ENCODE data around the gene DAAM1. TPM values are rescaled to one million over a fixed set of nuclear protein-coding genes. Genes with fewer than 3 reads are reported as not detected.

DAAM1 gene
- total RNA-seq, 1 donor from 2014 or later, result 42.0 TPM

GRCh38 chr14:59207506-59207933, 19.1 kb downstream of the DAAM1 start:
- DNase-seq (ENCODE audit: extremely low spot score in 2 of 2), result no peak
- no peak for TF ChIP-seq CTCF (IDR thresholded peaks at IDR 0.05)
- TF ChIP-seq POLR2AphosphoS5 (IDR thresholded peaks at IDR 0.05; ENCODE audit: insufficient read depth in 1 of 2, low read depth in 1 of 2), result no peak
- no peak for TF ChIP-seq POLR2A (IDR thresholded peaks at IDR 0.05)
- no peaks in the 10 kb centered on the region for H3K36me3 ChIP-seq
- intact Hi-C loops (cut with DNase I), result no loop called here
- H3K9me3 ChIP-seq, result no peaks in the 10 kb centered on the region
- peaks cover 47% of the 10 kb centered on the region for H3K4me1 ChIP-seq
- H3K27ac ChIP-seq, result no peak overlapping the region
- no peaks in the 10 kb centered on the region for H3K27me3 ChIP-seq
- H3K4me3 ChIP-seq, result no peak overlapping the region

GRCh38 chr14:59208224-59208814, 19.9 kb downstream of the DAAM1 start:
- Histone ChIP-seq H3K9me3 (no peaks in the 10 kb centered on the region), H3K27me3 (no peaks in the 10 kb centered on the region), H3K4me1 (peaks cover 53% of the 10 kb centered on the region), H3K27ac (no peak overlapping the region), H3K36me3 (no peaks in the 10 kb centered on the region), H3K4me3 (no peak overlapping the region)
- TF ChIP-seq POLR2AphosphoS5 (IDR thresholded peaks at IDR 0.05; ENCODE audit: insufficient read depth in 1 of 2, low read depth in 1 of 2) (no peak), POLR2A (IDR thresholded peaks at IDR 0.05) (no peak), CTCF (IDR thresholded peaks at IDR 0.05) (no peak)
- DNase-seq (ENCODE audit: extremely low spot score in 2 of 2), result no peak
- intact Hi-C loops (cut with DNase I), result no loop called here

GRCh38 chr14:59208954-59209353, 20.5 kb downstream of the DAAM1 start:
- TF ChIP-seq POLR2A (IDR thresholded peaks at IDR 0.05) (no peak), CTCF (IDR thresholded peaks at IDR 0.05) (no peak), POLR2AphosphoS5 (IDR thresholded peaks at IDR 0.05; ENCODE audit: insufficient read depth in 1 of 2, low read depth in 1 of 2) (no peak)
- Histone ChIP-seq H3K27ac (no peak overlapping the region), H3K4me1 (peaks cover 51% of the 10 kb centered on the region)

GRCh38 chr14:59210621-59211020, 22.2 kb downstream of the DAAM1 start:
- no peak for TF ChIP-seq POLR2A (IDR thresholded peaks at IDR 0.05)
- TF ChIP-seq CTCF (IDR thresholded peaks at IDR 0.05), result no peak
- no peak for TF ChIP-seq POLR2AphosphoS5 (IDR thresholded peaks at IDR 0.05; ENCODE audit: insufficient read depth in 1 of 2, low read depth in 1 of 2)
- H3K36me3 ChIP-seq, result no peaks in the 10 kb centered on the region
- no peaks in the 10 kb centered on the region for H3K9me3 ChIP-seq
- H3K4me3 ChIP-seq, result no peak overlapping the region
- H3K4me1 ChIP-seq, result peaks cover 51% of the 10 kb centered on the region
- intact Hi-C loops (cut with DNase I), result no loop called here
- DNase-seq (ENCODE audit: extremely low spot score in 2 of 2), result no peak
- no peaks in the 10 kb centered on the region for H3K27me3 ChIP-seq
- no peak overlapping the region for H3K27ac ChIP-seq

More at GRCh38 chr14:59208954-59209353, 20.5 kb downstream of the DAAM1 start:
- intact Hi-C loops (cut with DNase I), result no loop called here
- no peak overlapping the region for H3K4me3 ChIP-seq
- no peak for DNase-seq (ENCODE audit: extremely low spot score in 2 of 2)
- H3K9me3 ChIP-seq, result no peaks in the 10 kb centered on the region
- no peaks in the 10 kb centered on the region for H3K36me3 ChIP-seq
- H3K27me3 ChIP-seq, result no peaks in the 10 kb centered on the region
